Measurements from ENCODE around the gene PPP4C.

Gene PPP4C

GRCh38 chr16:30060346-30060745 is 15.4 kb upstream of the PPP4C start:
- no peak for DNase-seq

- DNase-seq, result no peak
These were observed 14.8 kb upstream of the PPP4C start for GRCh38 chr16:30060836-30061554.

- DNase-seq, result no peak
These were observed 12.4 kb upstream of the PPP4C start for GRCh38 chr16:30063278-30063892.

GRCh38 chr16:30063893-30064728 is 11.7 kb upstream of the PPP4C start:
- DNase-seq, result peak; percentile 86

GRCh38 chr16:30064729-30065101 is 11.1 kb upstream of the PPP4C start:
- DNase-seq, result no peak

GRCh38 chr16:30065102-30065942 is 10.5 kb upstream of the PPP4C start, which contains the start of gene ALDOA:
TSS of gene ALDOA (plus strand) at chr16:30065760. CDS start at chr16:30066898, 1,138 bp downstream.
- peak; percentile 98 for DNase-seq

GRCh38 chr16:30065943-30066760 is 9.6 kb upstream of the PPP4C start:
- DNase-seq, result no peak

GRCh38 chr16:30066761-30067583 is 8.8 kb upstream of the PPP4C start:
- DNase-seq, result no peak

- DNase-seq, result no peak
These were observed 8.2 kb upstream of the PPP4C start for GRCh38 chr16:30067584-30067916.

GRCh38 chr16:30068333-30068732 is 7.5 kb upstream of the PPP4C start:
- DNase-seq, result no peak

GRCh38 chr16:30068750-30069610 is 6.8 kb upstream of the PPP4C start:
- peak; percentile 48 for DNase-seq

GRCh38 chr16:30069611-30070462 is 6.0 kb upstream of the PPP4C start:
- no peak for DNase-seq

GRCh38 chr16:30070490-30070889 is 5.3 kb upstream of the PPP4C start:
- no peak for DNase-seq

- no peak for DNase-seq
These were observed 540 bp downstream of the PPP4C start for GRCh38 chr16:30076276-30076791.

GRCh38 chr16:30077656-30078055 is 1.9 kb downstream of the PPP4C start:
- no peak for DNase-seq

- DNase-seq, result no peak
These were observed 3.0 kb downstream of the PPP4C start for GRCh38 chr16:30078744-30079143.

GRCh38 chr16:30079480-30079879 is 3.7 kb downstream of the PPP4C start:
- DNase-seq, result no peak

- DNase-seq, result no peak
These were observed 6.8 kb downstream of the PPP4C start for GRCh38 chr16:30082545-30083090.
